Midbrain (tissue), 1 donor: Measurements from ENCODE around the gene SPRY4.
"Not testable (repeated sequence)": the region's sequence is repeated elsewhere in the genome, so short reads cannot be mapped to it uniquely, and the experiment has no call there.

Experiments
- DNase-seq: peaks from one replicate; lab custom pipeline; 2025; lab: John Stamatoyannopoulos, UW

The SPRY4 gene

GRCh38 chr5:142293486-142293885 is 31.3 kb downstream of the SPRY4 start:
- DNase-seq = no peak

- no peak for DNase-seq
Observed at GRCh38 chr5:142292808-142293207, 32.0 kb downstream of the SPRY4 start.

- no peak for DNase-seq
Observed at GRCh38 chr5:142292249-142292648, 32.6 kb downstream of the SPRY4 start.

GRCh38 chr5:142290577-142291299 is 34.1 kb downstream of the SPRY4 start:
- no peak for DNase-seq

GRCh38 chr5:142289708-142290576 is 34.9 kb downstream of the SPRY4 start:
- no peak for DNase-seq

- no peak for DNase-seq
Observed at GRCh38 chr5:142287973-142288313, 36.9 kb downstream of the SPRY4 start.

- no peak for DNase-seq
Observed at GRCh38 chr5:142287096-142287972, 37.5 kb downstream of the SPRY4 start.

- no peak for DNase-seq
Observed at GRCh38 chr5:142286111-142286510, 38.7 kb downstream of the SPRY4 start.

- no peak for DNase-seq
Observed at GRCh38 chr5:142283304-142283703, 41.5 kb downstream of the SPRY4 start.

GRCh38 chr5:142281966-142282365 is 42.9 kb downstream of the SPRY4 start:
- DNase-seq = no peak

GRCh38 chr5:142281008-142281367 is 43.8 kb downstream of the SPRY4 start:
- no peak for DNase-seq

GRCh38 chr5:142280066-142281007 is 44.5 kb downstream of the SPRY4 start:
- no peak for DNase-seq

- DNase-seq = no peak
Observed at GRCh38 chr5:142278627-142279026, 46.2 kb downstream of the SPRY4 start.

- no peak for DNase-seq
Observed at GRCh38 chr5:142277796-142278195, 47.0 kb downstream of the SPRY4 start.

- no peak for DNase-seq
Observed at GRCh38 chr5:142276517-142276916, 48.3 kb downstream of the SPRY4 start.

- no peak for DNase-seq
Observed at GRCh38 chr5:142275496-142275895, 49.3 kb downstream of the SPRY4 start.

GRCh38 chr5:142272596-142272995 is 52.2 kb downstream of the SPRY4 start:
- not testable (repeated sequence) for DNase-seq

- DNase-seq = not testable (repeated sequence)
Observed at GRCh38 chr5:142264084-142264483, 60.7 kb downstream of the SPRY4 start.

- no peak for DNase-seq
Observed at GRCh38 chr5:142263346-142263745, 61.5 kb downstream of the SPRY4 start.

GRCh38 chr5:142262683-142263082 is 62.1 kb downstream of the SPRY4 start:
- DNase-seq = no peak
